H9 (cell line): ENCODE data around the gene LRRC70. TPM values are rescaled to one million over a fixed set of nuclear protein-coding genes. Genes with fewer than 3 reads are reported as not detected.

ENCODE experiments used
- DNase-seq: peaks from one replicate; pipeline ENCODE4 v3.0.0-alpha.2; 2017
- H2AFZ ChIP-seq: one replicate; pipeline ENCODE4 v1.6.1; 2013; ENCODE audit warnings: mild to moderate bottlenecking, low read length, control low read depth, moderate library complexity
- H2AK5ac ChIP-seq: 2 replicates; pipeline ENCODE4 v1.6.1; 2013; ENCODE audit warnings: low read length, control low read depth, mixed read lengths; ENCODE audit not compliant: insufficient read length
- H2BK120ac ChIP-seq: one replicate; pipeline ENCODE4 v1.6.1; 2013; ENCODE audit warnings: low read depth, mild to moderate bottlenecking, low read length, control low read depth, inconsistent platforms; ENCODE audit not compliant: poor library complexity, severe bottlenecking
- H2BK12ac ChIP-seq: 2 replicates; pipeline ENCODE4 v1.6.1; 2013; ENCODE audit warnings: low read length, control low read depth, mixed read lengths, low read depth; ENCODE audit not compliant: insufficient read length
- H2BK15ac ChIP-seq: 2 replicates; pipeline ENCODE4 v1.6.1; 2013; ENCODE audit warnings: low read depth, low read length, control low read depth
- H2BK20ac ChIP-seq: one replicate; pipeline ENCODE4 v1.6.1; 2013; ENCODE audit warnings: low read depth, mild to moderate bottlenecking, low read length, control low read depth, inconsistent platforms; ENCODE audit not compliant: poor library complexity, severe bottlenecking
- H2BK5ac ChIP-seq: 2 replicates; pipeline ENCODE4 v1.6.1; 2013; ENCODE audit warnings: low read length, control low read depth, mixed read lengths; ENCODE audit not compliant: insufficient read length
- H3K14ac ChIP-seq: 2 replicates; pipeline ENCODE4 v1.6.1; 2013; ENCODE audit warnings: low read length, control low read depth; ENCODE audit not compliant: insufficient read depth
- H3K18ac ChIP-seq: 2 replicates; pipeline ENCODE4 v1.6.1; 2013; ENCODE audit warnings: low read depth, mild to moderate bottlenecking, mixed read lengths, low read length, control low read depth; ENCODE audit not compliant: insufficient read length
- H3K23ac ChIP-seq: 2 replicates; pipeline ENCODE4 v1.6.1; 2013; ENCODE audit warnings: low read length, control low read depth, mixed read lengths, low read depth; ENCODE audit not compliant: insufficient read length
- H3K23me2 ChIP-seq: 2 replicates; pipeline ENCODE4 v1.6.1; 2013; ENCODE audit warnings: low read depth, mild to moderate bottlenecking, mixed read lengths, low read length, control low read depth; ENCODE audit not compliant: insufficient read length, poor library complexity, severe bottlenecking
- H3K27ac ChIP-seq: 2 replicates; pipeline ENCODE4 v1.5.1; 2013; ENCODE audit warnings: low read length, control low read depth, mixed read lengths, low read depth; ENCODE audit not compliant: insufficient read length
- H3K27me3 ChIP-seq: 2 replicates; pipeline ENCODE4 v1.6.1; 2013; ENCODE audit warnings: low read length, control low read depth, inconsistent platforms; ENCODE audit not compliant: insufficient read depth
- H3K4ac ChIP-seq: 2 replicates; pipeline ENCODE4 v1.6.1; 2013; ENCODE audit warnings: low read depth, mild to moderate bottlenecking, control low read depth, inconsistent platforms, low read length, moderate library complexity
- H3K4me1 ChIP-seq: 2 replicates; pipeline ENCODE4 v1.6.1; 2013; ENCODE audit warnings: low read length, control low read depth, inconsistent platforms; ENCODE audit not compliant: insufficient read depth
- H3K4me2 ChIP-seq: 2 replicates; pipeline ENCODE4 v1.6.1; 2013; ENCODE audit warnings: low read length, control low read depth, mixed read lengths; ENCODE audit not compliant: insufficient read length, insufficient read depth
- H3K56ac ChIP-seq: 2 replicates; pipeline ENCODE4 v1.6.1; 2013; ENCODE audit warnings: low read depth, mild to moderate bottlenecking, mixed read lengths, low read length, control low read depth; ENCODE audit not compliant: insufficient read length
- H3K79me1 ChIP-seq: 2 replicates; pipeline ENCODE4 v1.6.1; 2013; ENCODE audit warnings: low read depth, mild to moderate bottlenecking, moderate library complexity, low read length, control low read depth, inconsistent platforms; ENCODE audit not compliant: insufficient read depth, poor library complexity, severe bottlenecking
- H3K79me2 ChIP-seq: 2 replicates; pipeline ENCODE4 v1.6.1; 2013; ENCODE audit warnings: low read length, control low read depth, inconsistent platforms; ENCODE audit not compliant: insufficient read depth
- H3K9ac ChIP-seq: 2 replicates; pipeline ENCODE4 v1.6.1; 2013; ENCODE audit warnings: low read length, control low read depth, mixed read lengths; ENCODE audit not compliant: insufficient read length; ENCODE audit errors: extremely low read depth
- H3K9me3 ChIP-seq: one replicate; pipeline ENCODE4 v1.6.1; 2013; ENCODE audit warnings: low read depth, low read length, inconsistent platforms; ENCODE audit not compliant: control insufficient read depth
- H3T11ph ChIP-seq: one replicate; pipeline ENCODE4 v1.6.1; 2013; ENCODE audit warnings: mild to moderate bottlenecking, low read length, control low read depth, inconsistent platforms
- H4K20me1 ChIP-seq: one replicate; pipeline ENCODE4 v1.6.1; 2013; ENCODE audit not compliant: control insufficient read depth, insufficient read length, insufficient read depth
- H4K5ac ChIP-seq: 2 replicates; pipeline ENCODE4 v1.6.1; 2013; ENCODE audit warnings: low read depth, mild to moderate bottlenecking, mixed read lengths, low read length, control low read depth; ENCODE audit not compliant: insufficient read length
- H4K8ac ChIP-seq: replicated peaks from 2 replicates; pipeline ENCODE4 v1.6.1; 2013; ENCODE audit warnings: low read length, control low read depth, mixed read lengths, low read depth; ENCODE audit not compliant: insufficient read length
- H4K91ac ChIP-seq: 2 replicates; pipeline ENCODE4 v1.6.1; 2013; ENCODE audit warnings: low read depth, mild to moderate bottlenecking, moderate library complexity, mixed read lengths, low read length, control low read depth; ENCODE audit not compliant: insufficient read length
- H3K27ac Mint-ChIP-seq, 3 experiments: 2 replicates in 2 of 3; 3 replicates in 1 of 3; pipeline ENCODE4 v1.8.0; 2020 to 2021; ENCODE audit warnings: mixed read lengths in 3 of 3, mild to moderate bottlenecking in 1 of 3, moderate library complexity in 1 of 3
- H3K27me3 Mint-ChIP-seq: 2 replicates; pipeline ENCODE4 v1.8.0; 2021; ENCODE audit warnings: low read depth, mild to moderate bottlenecking, moderate library complexity, mixed read lengths
- H3K36me3 Mint-ChIP-seq, 3 experiments: 2 replicates in 2 of 3; 3 replicates in 1 of 3; pipeline ENCODE4 v1.8.0; 2020 to 2021; ENCODE audit warnings: low read depth in 3 of 3, mixed read lengths in 3 of 3; ENCODE audit not compliant: insufficient read depth in 1 of 3
- H3K4me1 Mint-ChIP-seq, 2 experiments: 2 replicates each; pipeline ENCODE4 v1.8.0; 2020; ENCODE audit warnings: mixed read lengths in 2 of 2
- H3K4me3 Mint-ChIP-seq, 2 experiments: 2 replicates in 1 of 2; 3 replicates in 1 of 2; pipeline ENCODE4 v1.8.0; 2020 to 2021; ENCODE audit warnings: mild to moderate bottlenecking in 2 of 2, mixed read lengths in 2 of 2, moderate library complexity in 1 of 2
- H3K9me3 Mint-ChIP-seq, 2 experiments: 2 replicates in 1 of 2; 3 replicates in 1 of 2; pipeline ENCODE4 v1.8.0; 2020; ENCODE audit warnings: mild to moderate bottlenecking in 2 of 2, mixed read lengths in 2 of 2, moderate library complexity in 1 of 2
- CTCF ChIP-seq: fragments of 200-600 bp; sonication (generic); conservative IDR thresholded peaks from 3 replicates; pipeline ENCODE4 v1.8.0; 2021; ENCODE audit warnings: antibody characterized with exemption, mild to moderate bottlenecking
- WGBS: extraction: QIAGEN DNeasy Blood & Tissue Kit; methylation state at CpG from one replicate; pipeline ENCODE4 v1.1.7; 2013; ENCODE audit warnings: missing lambda C conversion rate, low lambda C conversion rate, mixed read lengths; ENCODE audit not compliant: insufficient read length; ENCODE audit errors: extremely low coverage; 5-methylcytosine and 5-hydroxymethylcytosine counted together
- total RNA-seq: library from RNA; stranded (reverse); gene quantifications from 2 replicates; pipeline ENCODE4 v1.2.1, GENCODE V29; 2021

LRRC70 gene
- total RNA-seq, 1 experiment from 2014 or later = 1.1 TPM

GRCh38 chr5:62587737-62588136, 9.1 kb downstream of the LRRC70 start:
- Histone ChIP-seq H4K5ac (no peak overlapping the region), H2BK15ac (no peak overlapping the region), H3K4me2 (no peak overlapping the region), H3T11ph (no peak overlapping the region), H2BK20ac (no peak overlapping the region), H4K91ac (no peak overlapping the region), H3K79me1 (no peaks in the 10 kb centered on the region), H3K79me2 (no peaks in the 10 kb centered on the region; the same call in 1 of the 2 replicates), H2BK120ac (no peak overlapping the region), H3K9me3 (no peaks in the 10 kb centered on the region), H3K9ac (no peak overlapping the region), H3K23ac (no peak overlapping the region), H3K14ac (no peak overlapping the region), H3K27me3 (no peaks in the 10 kb centered on the region), H4K8ac (no peak overlapping the region), H2AFZ (no peak overlapping the region), H3K27ac (no peak overlapping the region), H2BK5ac (no peak overlapping the region), H4K20me1 (no peaks in the 10 kb centered on the region), H3K23me2 (no peaks in the 10 kb centered on the region), H2AK5ac (no peak overlapping the region), H3K56ac (no peak overlapping the region), H3K4ac (no peak overlapping the region), H3K18ac (no peak overlapping the region), H2BK12ac (no peak overlapping the region), H3K4me1 (no peaks in the 10 kb centered on the region)
- DNase-seq = no peak
- Mint-ChIP-seq H3K4me3 (no peak overlapping the region), H3K36me3 (peaks cover under 1 to 21% (median 12%) of the 10 kb centered on the region in 3 experiments), H3K9me3 (no peaks in the 10 kb centered on the region), H3K27me3 (no peaks in the 10 kb centered on the region), H3K27ac (no peak overlapping the region), H3K4me1 (no peaks in the 10 kb centered on the region)
- TF ChIP-seq CTCF = no peak
- no CpG with 5 or more reads among the region's 3 CpGs for WGBS
